Right renal cortex interstitium (tissue), 3 donors: Measurements from ENCODE around the gene MEGF11. TPM values are rescaled to one million over a fixed set of nuclear protein-coding genes. Genes with fewer than 3 reads are reported as not detected.

Source experiments
- DNase-seq, 3 donors: peaks; one replicate each; pipeline ENCODE4 v3.0.0-alpha.2; 2013; ENCODE audit warnings: low read depth in 3 of 3, low spot score in 2 of 3
- polyA plus RNA-seq, 3 donors: library from polyadenylated mRNA; unstranded; fragments of 120-200 nt; gene quantifications; one replicate each; pipeline ENCODE4 v1.2.1, GENCODE V29; 2013; ENCODE audit not compliant: insufficient read length in 3 of 3

The MEGF11 gene
- polyA plus RNA-seq, 3 donors = 1.8 to 2.1 (median 2.1) TPM

- no peak for DNase-seq
Measured at GRCh38 chr15:66184492-66184891, 69.1 kb downstream of the MEGF11 start.

- DNase-seq = no peak
Measured at GRCh38 chr15:66180531-66181097, 72.9 kb downstream of the MEGF11 start.

- no peak for DNase-seq
Measured at GRCh38 chr15:66178531-66178910, 75.0 kb downstream of the MEGF11 start.

GRCh38 chr15:66172324-66172980 is 81.1 kb downstream of the MEGF11 start:
- no peak for DNase-seq

- no peak for DNase-seq
Measured at GRCh38 chr15:66171841-66172240, 81.7 kb downstream of the MEGF11 start.

GRCh38 chr15:66170716-66171115 is 82.8 kb downstream of the MEGF11 start:
- DNase-seq = no peak

- DNase-seq = no peak
Measured at GRCh38 chr15:66170042-66170441, 83.5 kb downstream of the MEGF11 start.

- DNase-seq = no peak
Measured at GRCh38 chr15:66169625-66170024, 83.9 kb downstream of the MEGF11 start.

- DNase-seq = no peak
Measured at GRCh38 chr15:66169023-66169422, 84.5 kb downstream of the MEGF11 start.

- no peak for DNase-seq
Measured at GRCh38 chr15:66167854-66168253, 85.7 kb downstream of the MEGF11 start.

GRCh38 chr15:66165856-66166255 is 87.7 kb downstream of the MEGF11 start:
- DNase-seq = no peak

GRCh38 chr15:66164788-66165187 is 88.8 kb downstream of the MEGF11 start:
- no peak for DNase-seq

GRCh38 chr15:66163553-66163952 is 90.0 kb downstream of the MEGF11 start:
- no peak for DNase-seq

- no peak for DNase-seq
Measured at GRCh38 chr15:66162286-66162685, 91.3 kb downstream of the MEGF11 start.

- no peak for DNase-seq
Measured at GRCh38 chr15:66161575-66162118, 91.9 kb downstream of the MEGF11 start.

GRCh38 chr15:66161108-66161507 is 92.4 kb downstream of the MEGF11 start:
- DNase-seq = no peak

- no peak for DNase-seq
Measured at GRCh38 chr15:66157507-66157906, 96.0 kb downstream of the MEGF11 start.

GRCh38 chr15:66156310-66156975 is 97.1 kb downstream of the MEGF11 start:
- DNase-seq = no peak

GRCh38 chr15:66155065-66155464 is 98.5 kb downstream of the MEGF11 start:
- no peak for DNase-seq

- DNase-seq = no peak
Measured at GRCh38 chr15:66154581-66154980, 99.0 kb downstream of the MEGF11 start.

GRCh38 chr15:66153549-66154415 is 99.8 kb downstream of the MEGF11 start:
- DNase-seq = no peak
